Measurements from ENCODE around the gene ODF2. TPM values are rescaled to one million over a fixed set of nuclear protein-coding genes. Genes with fewer than 3 reads are reported as not detected.

Gene ODF2
- total RNA-seq, 1 experiment from 2014 or later = 31.9 TPM

GRCh38 chr9:128486201-128486600, 30.4 kb downstream of the ODF2 start:
- CTCF ChIA-PET = interaction anchor here (2.2 kb wide), 1 partner anchor 9 kb away, joined by 6 read pairs; no protein-coding TSS in a partner anchor
- Mint-ChIP-seq H3K9me3 (no peaks in the 10 kb centered on the region), H3K4me3 (no peak overlapping the region)

GRCh38 chr9:128493424-128493823, 37.6 kb downstream of the ODF2 start:
- no peak overlapping the region for H3K27ac Mint-ChIP-seq
- ChIA-PET POLR2A (no interaction called here), CTCF (no interaction called here)
- TF ChIP-seq ZNF121 (CRISPR knock-in tag; IDR thresholded peaks at IDR 0.05) = no peak
- no peak for TF ChIP-seq NFE2L1 (CRISPR knock-in tag; IDR thresholded peaks at IDR 0.05)
- TF ChIP-seq PREB (CRISPR knock-in tag; IDR thresholded peaks at IDR 0.05; ENCODE audit: borderline replicate concordance) = no peak
- TF ChIP-seq ELF4 (CRISPR knock-in tag; IDR thresholded peaks at IDR 0.05; ENCODE audit: low read depth) = no peak
- no peak for TF ChIP-seq ZNF219 (CRISPR knock-in tag; IDR thresholded peaks at IDR 0.05; ENCODE audit: borderline replicate concordance)
- no peak for TF ChIP-seq SOX15 (CRISPR knock-in tag; IDR thresholded peaks at IDR 0.05)
- TF ChIP-seq HMGXB4 (CRISPR knock-in tag; IDR thresholded peaks at IDR 0.05) = no peak
- no peak for TF ChIP-seq SP1 (CRISPR knock-in tag; conservative IDR thresholded peaks at IDR 0.05)
- no peak for TF ChIP-seq FOXK1 (CRISPR knock-in tag; IDR thresholded peaks at IDR 0.05)
- TF ChIP-seq SMAD4 (CRISPR knock-in tag; IDR thresholded peaks at IDR 0.05) = no peak

More at GRCh38 chr9:128486201-128486600, 30.4 kb downstream of the ODF2 start:
- Mint-ChIP-seq H3K36me3 (peaks cover 48% of the 10 kb centered on the region), H3K27me3 (ENCODE audit: low read depth) (no peaks in the 10 kb centered on the region), H3K27ac (no peak overlapping the region), H3K4me1 (no peaks in the 10 kb centered on the region)
- DNase-seq (ENCODE audit: low spot score) (no peak), ATAC-seq (no peak)
- POLR2A ChIA-PET = no interaction called here
- TF ChIP-seq ERG (CRISPR knock-in tag; IDR thresholded peaks at IDR 0.05) (no peak), ZNF281 (CRISPR knock-in tag; IDR thresholded peaks at IDR 0.05) (no peak), JUN (CRISPR knock-in tag; IDR thresholded peaks at IDR 0.05) (no peak), NR2C2 (CRISPR knock-in tag; IDR thresholded peaks at IDR 0.05) (no peak), ARID4B (CRISPR knock-in tag; IDR thresholded peaks at IDR 0.05; ENCODE audit: borderline replicate concordance) (no peak)

More at GRCh38 chr9:128493424-128493823, 37.6 kb downstream of the ODF2 start:
- Mint-ChIP-seq H3K27me3 (ENCODE audit: low read depth) (no peaks in the 10 kb centered on the region), H3K4me3 (no peak overlapping the region), H3K36me3 (peaks cover 24% of the 10 kb centered on the region), H3K9me3 (no peaks in the 10 kb centered on the region), H3K4me1 (no peaks in the 10 kb centered on the region)
- ATAC-seq (no peak), DNase-seq (ENCODE audit: low spot score) (no peak)

Measured in WTC11 (cell line).